Inferior parietal cortex (tissue), 1 donor: ENCODE results near the gene LVRN.
A peak's percentile ranks its signal among the peaks of the same experiment; 100 is the strongest.

Source experiments
- DNase-seq: peaks from one replicate; pipeline ENCODE4 v3.0.0-alpha.2; 2016; ENCODE audit errors: extremely low spot score

Gene LVRN

DNA sequence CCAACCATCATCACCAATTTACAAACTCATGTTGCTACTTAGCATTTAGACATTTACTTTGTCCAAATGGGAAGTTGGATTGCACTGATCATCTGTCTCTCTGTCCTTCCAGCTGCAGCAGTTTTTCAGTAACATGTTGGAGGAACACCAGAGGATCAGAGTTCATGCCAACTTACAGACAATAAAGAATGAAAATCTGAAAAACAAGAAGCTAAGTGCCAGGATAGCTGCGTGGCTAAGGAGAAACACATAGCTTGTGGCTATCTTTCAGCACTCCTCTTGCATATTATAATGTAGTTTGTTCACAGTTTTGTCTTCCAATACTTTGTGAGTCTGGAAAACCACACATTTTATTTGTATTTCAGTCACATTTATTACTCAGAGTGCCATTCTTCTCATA is 63.6 kb downstream of the LVRN start:
- peak; percentile 27 for DNase-seq

DNA sequence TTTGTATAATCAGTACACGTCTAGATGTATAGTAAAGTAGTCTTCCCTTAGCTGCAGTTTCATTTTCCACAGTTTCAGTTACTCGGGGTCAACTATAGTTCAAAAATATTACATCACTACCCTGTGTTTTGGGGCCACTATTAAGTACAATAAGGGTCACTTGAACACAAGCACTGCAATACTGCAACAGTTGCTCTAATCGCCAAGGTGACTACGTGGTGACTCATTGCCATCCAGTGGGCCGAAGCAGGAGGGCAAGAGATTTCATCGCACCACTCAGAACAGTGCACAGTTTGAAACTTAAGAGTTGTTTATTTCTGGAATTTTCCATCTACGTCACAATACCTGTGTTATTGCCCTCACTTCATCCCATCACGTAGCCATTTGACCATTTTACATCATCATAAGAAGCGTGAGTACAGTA is 69.8 kb downstream of the LVRN start, which contains the start of gene ARL14EPL:
TSS of gene ARL14EPL (plus strand) at position 379 of the 424 bp plus-strand sequence. CDS start 18,994 bp downstream, outside the sequence.
- DNase-seq, result no peak

DNA sequence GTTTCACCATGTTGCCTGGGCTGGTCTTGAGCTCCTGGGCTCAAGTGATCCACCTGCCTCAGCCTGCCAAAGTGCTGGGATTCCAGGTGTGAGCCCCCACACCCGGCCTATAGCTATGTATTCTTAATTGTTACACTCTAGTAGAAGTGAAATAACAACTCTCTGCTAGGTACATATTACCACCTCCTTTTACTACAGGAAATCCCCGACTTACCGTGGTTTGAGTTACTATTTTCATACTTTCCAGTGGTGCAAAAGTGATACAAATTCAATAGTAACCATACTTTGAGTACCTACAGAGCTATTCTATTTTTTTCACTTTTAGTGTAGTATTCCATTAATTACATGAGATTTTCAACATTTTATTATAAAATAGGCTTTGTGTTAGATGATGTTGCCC is 70.7 kb downstream of the LVRN start:
- DNase-seq, result no peak

DNA sequence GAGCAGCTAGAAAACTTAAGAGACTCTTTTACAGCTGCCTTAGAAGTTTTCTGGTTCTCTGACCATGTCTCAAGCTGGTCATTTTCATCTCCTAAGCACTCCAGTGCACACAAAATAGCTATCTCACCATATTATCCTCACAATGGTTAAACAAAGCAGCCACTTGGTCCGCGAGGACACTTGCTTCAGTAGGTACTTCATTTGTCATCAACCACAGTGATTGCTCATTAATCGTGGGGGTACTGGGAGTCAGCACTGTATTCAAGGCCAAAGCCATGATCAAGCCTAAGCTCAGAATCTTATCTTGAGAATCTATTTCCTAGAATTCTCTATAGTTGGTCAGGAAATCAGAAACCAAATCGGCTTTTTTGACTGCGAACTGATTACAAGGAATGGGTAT is 72.8 kb downstream of the LVRN start:
- DNase-seq, result no peak

GRCh38 chr5:116037236-116037822 is 75.1 kb downstream of the LVRN start:
- no peak for DNase-seq

- DNase-seq, result no peak
Observed at GRCh38 chr5:116038817-116039216, 76.5 kb downstream of the LVRN start.

GRCh38 chr5:116042375-116042774 is 80.1 kb downstream of the LVRN start:
- no peak for DNase-seq

GRCh38 chr5:116044073-116044472 is 81.8 kb downstream of the LVRN start:
- no peak for DNase-seq

- no peak for DNase-seq
Observed at GRCh38 chr5:116045821-116046220, 83.5 kb downstream of the LVRN start.

DNA sequence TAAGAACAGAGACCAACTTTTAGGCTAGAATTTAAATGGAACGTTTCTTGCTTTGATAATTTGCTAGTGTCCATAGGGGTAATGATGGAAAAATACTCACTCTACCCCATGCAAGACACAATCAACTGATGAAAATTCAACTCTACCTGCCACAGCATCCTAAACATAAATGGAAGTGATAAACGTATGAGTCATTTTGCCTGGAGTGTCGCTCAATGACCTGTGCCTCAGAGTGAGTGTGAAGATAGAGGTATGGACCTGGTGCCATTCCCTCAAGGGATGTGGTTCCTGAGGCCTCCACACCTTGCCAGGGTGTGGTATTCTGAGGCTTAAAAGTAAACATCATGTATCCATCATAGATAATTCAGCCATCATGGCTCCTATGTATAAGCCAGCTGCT is 84.0 kb downstream of the LVRN start:
- no peak for DNase-seq

GRCh38 chr5:116046823-116047222 is 84.5 kb downstream of the LVRN start:
- no peak for DNase-seq

DNA sequence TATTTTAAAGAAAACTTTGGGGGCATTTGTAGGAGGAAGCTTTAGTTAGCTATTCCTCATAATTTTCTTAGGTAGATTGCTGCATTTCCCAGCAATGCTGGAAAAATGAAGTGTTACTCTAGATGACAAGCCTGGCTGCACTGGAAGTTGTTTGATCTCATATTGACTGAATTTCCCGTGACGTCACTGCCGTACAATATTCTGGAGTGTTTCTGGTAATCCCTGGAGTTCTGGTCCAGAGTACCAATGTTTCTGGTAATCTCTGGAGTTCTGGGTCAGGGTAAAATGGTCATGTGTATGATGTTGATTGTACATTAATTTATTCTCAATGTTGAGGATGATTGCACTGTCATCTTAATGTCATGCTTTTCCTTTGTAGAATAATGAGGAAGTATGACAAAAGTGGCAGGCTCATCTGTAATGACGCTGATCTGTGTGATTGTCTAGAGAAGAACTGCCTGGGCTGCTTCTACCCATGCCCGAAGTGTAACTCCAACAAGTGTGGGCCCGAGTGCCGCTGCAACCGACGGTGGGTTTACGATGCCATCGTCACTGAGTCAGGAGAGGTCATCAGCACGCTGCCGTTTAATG is 96.2 kb downstream of the LVRN start:
- DNase-seq, result no peak

DNA sequence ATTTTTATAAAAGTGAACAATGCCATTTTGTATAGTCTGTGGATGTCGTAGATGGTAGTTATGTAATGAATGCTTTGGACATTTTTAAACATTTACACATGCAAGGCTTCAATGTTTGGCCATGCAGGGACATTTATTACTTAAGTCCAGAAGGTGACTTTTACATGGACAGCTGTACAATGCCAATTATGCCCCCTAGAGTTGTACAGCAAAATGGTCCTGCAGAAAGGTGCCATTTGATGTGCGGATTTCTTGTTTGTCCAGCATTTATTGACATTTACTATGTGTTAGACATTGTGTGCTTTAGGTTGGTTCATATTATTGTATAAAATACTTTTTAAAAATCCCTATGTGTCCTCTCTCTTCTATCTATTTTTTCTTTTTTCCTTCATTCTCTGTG is 100.1 kb downstream of the LVRN start:
- no peak for DNase-seq

GRCh38 chr5:116063950-116064349 is 101.7 kb downstream of the LVRN start:
- DNase-seq, result no peak

DNA sequence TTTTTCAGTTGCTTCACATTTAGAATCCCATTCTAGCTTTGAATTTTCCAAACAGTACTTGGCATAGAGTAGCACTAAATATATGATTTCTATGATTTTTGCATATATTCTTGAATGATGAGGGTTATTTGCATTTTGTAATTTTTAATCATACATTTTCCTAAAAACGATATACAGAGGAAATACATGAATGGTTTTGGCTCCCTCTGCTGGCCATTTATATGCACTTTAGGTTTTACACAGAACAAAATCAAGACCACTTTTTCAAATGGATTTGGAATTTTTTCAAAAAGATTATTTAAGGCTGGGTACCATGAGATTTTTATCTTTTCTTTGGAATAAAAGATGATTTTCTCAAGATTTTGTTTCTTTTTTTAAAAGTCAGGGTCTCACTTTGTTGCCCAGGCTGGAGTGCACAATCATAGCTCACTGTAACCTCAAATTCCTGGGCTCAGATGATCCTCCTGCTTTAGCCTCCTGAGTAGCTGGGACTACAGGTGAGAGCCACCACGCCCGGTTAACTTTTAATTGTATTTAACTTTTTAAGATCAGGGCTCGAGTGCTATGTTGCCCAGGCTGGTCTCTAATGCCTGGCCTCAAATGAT is 105.9 kb downstream of the LVRN start:
- peak; percentile 83 for DNase-seq

- DNase-seq, result no peak
Observed at GRCh38 chr5:116071211-116071610, 108.9 kb downstream of the LVRN start.

- DNase-seq, result no peak
Observed at GRCh38 chr5:116075191-116075831, 113.0 kb downstream of the LVRN start.

- DNase-seq, result no peak
Observed at GRCh38 chr5:116076496-116076895, 114.2 kb downstream of the LVRN start.
